ENCODE measurements around the gene BRINP2.
"Not testable (repeated sequence)": the region's sequence is repeated elsewhere in the genome, so short reads cannot be mapped to it uniquely, and the experiment has no call there.

The BRINP2 gene

GRCh38 chr1:177278626-177279390, 108.0 kb downstream of the BRINP2 start:
- no peak for DNase-seq

GRCh38 chr1:177281901-177282300, 111.1 kb downstream of the BRINP2 start:
- DNase-seq: no peak

DNA sequence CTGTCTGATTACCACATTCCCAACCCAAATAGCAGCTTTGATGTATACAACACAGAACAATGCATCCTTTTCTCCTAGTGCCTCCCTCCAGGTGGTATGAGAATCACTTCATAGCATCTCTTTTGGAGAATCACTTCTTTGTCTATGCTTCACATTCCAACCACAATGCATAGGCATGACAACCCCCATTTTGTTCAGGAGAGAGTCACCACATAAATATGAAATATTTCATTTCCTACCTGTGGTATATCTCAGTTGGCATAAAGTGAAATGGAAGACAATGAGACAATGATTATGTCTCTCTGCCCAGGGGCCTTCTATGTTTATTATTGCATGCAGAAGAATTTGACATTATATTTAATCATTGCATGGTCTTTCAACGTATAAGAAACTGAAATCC, 112.2 kb downstream of the BRINP2 start:
- DNase-seq: no peak

GRCh38 chr1:177283380-177283779, 112.6 kb downstream of the BRINP2 start:
- DNase-seq: no peak

DNA sequence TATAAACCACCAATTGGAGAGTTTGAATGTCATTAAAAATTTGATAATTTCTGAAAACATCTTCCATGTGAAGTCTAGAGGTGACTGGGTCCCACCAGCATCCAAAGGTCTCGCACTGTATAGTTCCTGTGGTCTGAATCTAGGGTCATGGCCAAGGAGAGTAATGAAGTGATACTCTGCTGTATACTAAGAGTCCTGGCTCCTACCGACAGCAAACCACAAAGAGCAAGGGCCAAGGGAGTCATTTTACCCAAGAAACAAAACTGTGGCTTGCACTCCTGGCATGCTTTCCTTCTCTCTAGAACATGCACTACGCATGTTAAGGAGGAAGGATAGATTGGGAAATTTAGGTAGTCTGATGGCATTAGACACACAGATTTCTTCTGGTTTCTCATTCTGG, 115.6 kb downstream of the BRINP2 start:
- no peak for DNase-seq

DNA sequence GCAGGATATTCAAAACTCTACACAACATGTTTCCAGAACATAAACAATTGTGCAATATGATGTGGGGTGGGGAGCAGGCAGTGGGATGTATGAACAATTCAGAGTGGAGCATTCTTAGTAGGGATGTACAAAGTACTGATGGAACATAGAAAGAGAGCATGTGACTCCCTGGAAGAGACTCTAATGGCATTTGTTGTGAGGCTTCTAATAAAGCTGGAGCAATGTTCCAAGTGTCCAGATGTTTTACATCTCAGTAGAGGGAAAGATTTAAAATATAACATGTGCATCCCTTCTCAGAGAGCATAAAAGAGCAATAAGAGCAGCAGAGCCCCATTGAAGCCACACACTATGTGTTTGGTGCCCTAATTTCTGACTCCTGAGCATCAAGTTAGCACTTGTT, 116.5 kb downstream of the BRINP2 start:
- no peak for DNase-seq

DNA sequence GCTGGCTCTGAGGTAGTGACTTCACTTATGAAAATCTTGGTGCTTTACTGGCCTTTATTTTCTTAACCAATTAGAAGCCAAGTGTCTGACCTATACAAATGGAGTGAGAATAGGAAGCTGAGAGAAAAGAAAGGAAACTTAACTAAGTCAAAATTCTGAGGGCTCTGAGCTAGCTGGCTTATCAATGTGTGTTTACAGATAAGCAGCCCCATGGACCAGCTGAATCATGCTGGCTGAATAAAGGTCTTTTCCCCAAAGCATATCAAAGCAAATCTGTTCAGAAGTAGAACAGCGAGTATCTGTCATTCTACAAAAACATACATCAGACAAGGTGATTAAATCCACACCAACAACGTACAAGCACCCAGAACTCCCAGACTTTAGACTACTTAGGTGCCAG, 117.2 kb downstream of the BRINP2 start:
- no peak for DNase-seq

GRCh38 chr1:177289532-177289931, 118.8 kb downstream of the BRINP2 start:
- no peak for DNase-seq

DNA sequence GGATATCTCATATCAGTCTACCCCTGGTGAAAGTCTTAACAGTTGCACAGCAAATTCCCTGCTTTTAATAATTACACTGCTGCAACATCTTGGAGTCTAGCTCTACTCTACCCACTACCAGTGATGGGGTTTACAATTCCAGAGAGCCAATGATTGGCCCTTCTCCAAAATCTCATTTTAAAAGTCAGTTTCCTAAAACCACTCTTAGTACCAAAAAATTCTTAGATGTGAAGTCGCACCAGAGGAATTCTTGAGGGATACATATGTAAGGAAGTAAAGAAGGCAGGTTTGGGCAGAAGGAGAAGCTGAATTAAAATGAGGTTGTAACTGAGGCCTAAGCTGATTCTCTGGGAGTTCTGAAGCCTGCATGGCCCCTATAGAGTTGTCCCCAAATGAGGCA, 129.7 kb downstream of the BRINP2 start:
- no peak for DNase-seq

- no peak for DNase-seq
Measured at GRCh38 chr1:177301425-177302124, 130.8 kb downstream of the BRINP2 start.

- DNase-seq: no peak
Measured at GRCh38 chr1:177302357-177303044, 131.7 kb downstream of the BRINP2 start.

GRCh38 chr1:177305040-177306018, 134.6 kb downstream of the BRINP2 start:
- DNase-seq: no peak

DNA sequence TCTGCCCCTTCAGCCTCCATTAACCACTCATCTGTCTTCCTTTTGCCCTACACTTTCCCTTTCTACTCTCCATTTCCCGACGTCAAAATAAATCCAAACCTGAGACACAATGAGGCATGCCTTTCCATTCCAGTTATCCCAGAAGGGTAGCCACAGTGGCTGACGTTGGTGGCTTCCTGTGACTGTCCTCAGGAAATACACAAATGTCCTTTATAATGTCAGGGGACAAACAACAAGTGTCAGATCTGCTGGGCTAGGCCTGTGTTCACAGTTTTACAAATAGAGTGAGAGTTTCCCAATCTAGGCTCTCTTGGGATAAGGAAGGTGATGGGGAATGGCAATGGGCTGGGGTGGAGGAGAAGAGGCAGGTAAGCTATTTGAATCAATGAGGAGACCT, 135.3 kb downstream of the BRINP2 start:
- DNase-seq: no peak

- DNase-seq: no peak
Measured at GRCh38 chr1:177306981-177307380, 136.2 kb downstream of the BRINP2 start.

GRCh38 chr1:177307771-177308170, 137.0 kb downstream of the BRINP2 start:
- no peak for DNase-seq

DNA sequence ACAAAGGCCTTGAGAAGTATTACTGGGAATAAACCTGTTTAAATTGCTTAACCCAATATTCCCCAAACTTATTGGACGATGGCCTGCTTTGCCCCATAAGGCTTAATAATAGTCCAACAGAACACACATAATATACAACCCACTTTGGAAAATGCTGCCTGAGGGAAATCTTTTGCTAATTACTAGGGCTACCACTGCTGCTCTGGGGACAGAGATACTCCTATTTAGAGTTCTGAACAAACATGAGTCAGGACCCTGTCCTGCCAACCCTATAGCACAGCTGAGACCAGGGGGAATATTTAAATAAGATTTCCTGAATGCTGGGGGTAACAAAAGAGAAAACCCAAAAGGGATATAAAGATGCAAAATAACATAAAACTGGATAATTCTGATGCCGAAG, 139.1 kb downstream of the BRINP2 start:
- no peak for DNase-seq

- DNase-seq: no peak
Measured at GRCh38 chr1:177310326-177310725, 139.6 kb downstream of the BRINP2 start.

DNA sequence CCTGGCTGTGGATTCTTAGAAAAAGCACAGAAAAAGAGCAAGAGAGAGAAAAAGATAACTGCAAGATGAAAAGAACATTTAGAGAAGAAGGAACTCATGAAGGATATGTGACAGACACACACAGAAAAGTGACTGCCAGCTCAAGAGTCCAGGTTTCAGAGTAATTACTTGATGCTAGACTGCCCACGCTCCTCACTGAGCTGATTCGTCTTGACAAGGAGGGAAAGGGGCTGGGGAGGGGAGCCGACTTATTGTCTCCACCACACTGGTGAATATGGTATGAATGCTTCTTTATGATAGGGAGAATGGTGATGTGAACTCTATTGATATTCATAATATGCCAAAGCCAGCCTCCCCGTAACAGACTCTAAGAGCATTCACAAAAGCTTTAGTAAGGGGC, 140.4 kb downstream of the BRINP2 start:
- no peak for DNase-seq

DNA sequence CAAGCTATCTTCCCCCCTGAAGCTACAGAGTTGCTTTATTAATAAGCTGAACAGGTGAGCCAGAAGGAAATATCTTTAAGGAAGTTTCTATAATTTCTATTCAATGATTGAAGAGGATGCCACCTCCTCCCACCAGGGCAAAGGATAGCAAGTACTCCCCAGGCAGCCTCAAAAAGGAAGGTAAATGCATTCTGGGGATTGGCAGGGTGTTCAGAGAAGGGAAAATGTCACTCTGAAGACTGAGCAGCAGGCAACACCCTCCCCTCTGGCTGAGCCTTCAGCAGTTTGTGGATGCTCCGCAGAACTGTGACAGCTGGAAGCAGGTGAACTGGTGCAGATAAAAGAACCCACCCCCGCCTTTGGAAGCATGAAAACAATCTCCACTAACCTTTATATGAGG, 140.8 kb downstream of the BRINP2 start:
- no peak for DNase-seq

DNA sequence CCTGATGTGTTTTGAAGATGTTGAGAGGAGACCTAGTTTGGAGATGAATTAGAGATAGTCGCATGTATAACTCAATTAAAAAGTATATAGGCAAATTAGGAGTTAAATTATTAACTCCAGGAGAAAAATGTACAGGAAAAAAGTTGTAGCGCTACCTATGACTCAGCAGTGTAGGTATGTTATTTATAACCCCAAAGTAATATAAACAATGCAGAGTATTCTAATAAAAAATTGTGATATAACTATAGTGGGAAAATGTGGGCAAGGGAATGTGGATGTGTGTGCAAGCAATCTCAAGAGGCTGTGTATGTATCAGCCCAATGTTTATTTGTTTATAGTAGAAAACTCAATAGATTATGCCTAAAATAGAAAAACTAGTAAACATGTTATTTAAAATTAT, 144.5 kb downstream of the BRINP2 start:
- DNase-seq: no peak

GRCh38 chr1:177315761-177316160, 145.0 kb downstream of the BRINP2 start:
- no peak for DNase-seq

- DNase-seq: not testable (repeated sequence)
Measured at GRCh38 chr1:177321434-177321833, 150.7 kb downstream of the BRINP2 start.

GRCh38 chr1:177328251-177328650, 157.5 kb downstream of the BRINP2 start:
- DNase-seq: no peak

All from CD4-positive, alpha-beta T cell treated with Interleukin-12 subunit alpha and Interleukin-12 subunit beta, for 1 hour (primary cell).